IMR-90 (cell line): ENCODE data around the gene GSK3B. TPM values are rescaled to one million over a fixed set of nuclear protein-coding genes. Genes with fewer than 3 reads are reported as not detected.

Experiments
- ATAC-seq: fragments of 200-7000 bp; cut with Tn5 transposase; 2 replicates; pipeline ENCODE4 v1.9.1; 2020; ENCODE audit warnings: low read depth, mild to moderate bottlenecking, moderate library complexity
- BruUV-seq: library from RNA; stranded (reverse); fragments of 400-500 nt; replicated peaks from 2 replicates; lab custom pipeline; 2021; lab: Mats Ljungman, UMichigan
- CTCF ChIA-PET: fragments of 300-600 bp; formaldehyde crosslinking; extraction: SDS; loops from one replicate; lab custom pipeline; 2021; ENCODE audit warnings: antibody characterized with exemption; lab: Yijun Ruan, JAX
- POLR2A ChIA-PET: fragments of 300-600 bp; sonication (Branson Sonifier 250); formaldehyde crosslinking; loops from one replicate; lab custom pipeline; 2022; ENCODE audit warnings: antibody characterized with exemption; ENCODE audit not compliant: unreplicated experiment; lab: Charles Lee
- DNase-seq: peaks from one replicate; pipeline ENCODE4 v3.0.0; 2013
- H2AFZ ChIP-seq: replicated peaks from 2 replicates; pipeline ENCODE3; 2013; ENCODE audit warnings: low read length, mild to moderate bottlenecking; ENCODE audit not compliant: poor library complexity
- H2AK5ac ChIP-seq: 2 replicates; pipeline ENCODE4 v1.6.1; 2013; ENCODE audit warnings: low read depth, low read length, inconsistent platforms
- H2AK9ac ChIP-seq: replicated peaks from 2 replicates; pipeline ENCODE3; 2013; ENCODE audit warnings: mild to moderate bottlenecking, low read depth, low read length, moderate library complexity; ENCODE audit not compliant: poor library complexity
- H2BK120ac ChIP-seq: 2 replicates; pipeline ENCODE4 v1.6.1; 2013; ENCODE audit warnings: low read depth, low read length, inconsistent platforms
- H2BK15ac ChIP-seq: 3 replicates; pipeline ENCODE4 v1.6.1; 2013; ENCODE audit warnings: low read depth, low read length, inconsistent platforms
- H2BK20ac ChIP-seq: 2 replicates; pipeline ENCODE4 v1.6.1; 2013; ENCODE audit warnings: low read depth, mild to moderate bottlenecking, inconsistent platforms, low read length, moderate library complexity
- H2BK5ac ChIP-seq: 2 replicates; pipeline ENCODE4 v1.6.1; 2013; ENCODE audit warnings: mild to moderate bottlenecking, low read depth, low read length, inconsistent platforms; ENCODE audit not compliant: poor library complexity, severe bottlenecking
- H3K14ac ChIP-seq: replicated peaks from 2 replicates; pipeline ENCODE4 v1.6.1; 2013; ENCODE audit warnings: low read depth, low read length, inconsistent platforms
- H3K18ac ChIP-seq: 2 replicates; pipeline ENCODE4 v1.6.1; 2013; ENCODE audit warnings: low read depth, low read length, control low read depth
- H3K23ac ChIP-seq: 2 replicates; pipeline ENCODE4 v1.6.1; 2013; ENCODE audit warnings: low read depth, low read length, inconsistent platforms
- H3K27ac ChIP-seq: 2 replicates; pipeline ENCODE4 v1.5.1; 2013; ENCODE audit warnings: mild to moderate bottlenecking, control low read depth, low read length; ENCODE audit not compliant: insufficient read depth
- H3K27me3 ChIP-seq: 2 replicates; pipeline ENCODE4 v1.6.1; 2013; ENCODE audit warnings: low read length; ENCODE audit not compliant: control insufficient read depth, insufficient read depth
- H3K36me3 ChIP-seq: 2 replicates; pipeline ENCODE4 v1.6.1; 2013; ENCODE audit warnings: low read length, mixed read lengths; ENCODE audit not compliant: control insufficient read depth, insufficient read depth
- H3K4ac ChIP-seq: 2 replicates; pipeline ENCODE4 v1.6.1; 2013; ENCODE audit warnings: low read depth, low read length, inconsistent platforms
- H3K4me1 ChIP-seq: 2 replicates; pipeline ENCODE4 v1.6.1; 2013; ENCODE audit warnings: low read length, mixed read lengths; ENCODE audit not compliant: control insufficient read depth, insufficient read depth
- H3K4me2 ChIP-seq: 2 replicates; pipeline ENCODE4 v1.6.1; 2013; ENCODE audit warnings: low read depth, mild to moderate bottlenecking, control low read depth, low read length, moderate library complexity
- H3K4me3 ChIP-seq: 2 replicates; pipeline ENCODE4 v1.5.1; 2013; ENCODE audit warnings: low read depth, mild to moderate bottlenecking, control low read depth, low read length, moderate library complexity; ENCODE audit not compliant: insufficient read depth
- H3K56ac ChIP-seq: 2 replicates; pipeline ENCODE4 v1.6.1; 2013; ENCODE audit warnings: low read length, inconsistent platforms; ENCODE audit not compliant: insufficient read depth; ENCODE audit errors: extremely low read depth
- H3K79me1 ChIP-seq, 2 experiments: 2 replicates each; pipeline ENCODE4 v1.6.1; 2013; ENCODE audit warnings: low read length in 2 of 2, inconsistent platforms in 1 of 2, low read depth in 1 of 2
- H3K9ac ChIP-seq: 2 replicates; pipeline ENCODE4 v1.6.1; 2013; ENCODE audit warnings: low read depth, low read length, control low read depth
- H3K9me1 ChIP-seq: 2 replicates; pipeline ENCODE4 v1.6.1; 2013; ENCODE audit warnings: low read length, inconsistent platforms; ENCODE audit not compliant: insufficient read depth
- H3K9me3 ChIP-seq: 2 replicates; pipeline ENCODE4 v1.6.1; 2013; ENCODE audit warnings: low read length; ENCODE audit not compliant: control insufficient read depth, insufficient read depth
- H4K20me1 ChIP-seq: 2 replicates; pipeline ENCODE4 v1.6.1; 2013; ENCODE audit warnings: low read length, inconsistent platforms; ENCODE audit not compliant: insufficient read depth
- H4K5ac ChIP-seq: 2 replicates; pipeline ENCODE4 v1.6.1; 2013; ENCODE audit warnings: mild to moderate bottlenecking, low read depth, low read length, control low read depth
- H4K8ac ChIP-seq, 2 experiments: 2 replicates each; pipeline ENCODE4 v1.6.1; 2013; ENCODE audit warnings: low read depth in 2 of 2, low read length in 2 of 2, control low read depth in 1 of 2, inconsistent platforms in 1 of 2
- H4K91ac ChIP-seq: 2 replicates; pipeline ENCODE4 v1.6.1; 2013; ENCODE audit warnings: low read depth, low read length, inconsistent platforms; ENCODE audit not compliant: insufficient read depth
- BHLHE40 ChIP-seq: fragments of 150-350 bp; IDR thresholded peaks from 2 replicates; pipeline ENCODE4 v1.6.1; 2016; ENCODE audit warnings: mild to moderate bottlenecking, low read depth, low read length
- CEBPB ChIP-seq: IDR thresholded peaks from 2 replicates; pipeline ENCODE4 v1.6.1; 2012; ENCODE audit warnings: low read depth, low read length, improper control_type of control experiment
- CHD1 ChIP-seq: IDR thresholded peaks from 2 replicates; pipeline ENCODE4 v1.6.1; 2012; ENCODE audit warnings: low read depth, low read length, improper control_type of control experiment
- FOS ChIP-seq: fragments of 150-350 bp; IDR thresholded peaks from 2 replicates; pipeline ENCODE4 v1.6.1; 2016; ENCODE audit warnings: low read depth, low read length
- MAFK ChIP-seq: IDR thresholded peaks from 2 replicates; pipeline ENCODE4 v1.6.1; 2012; ENCODE audit warnings: low read depth, low read length, improper control_type of control experiment
- MAZ ChIP-seq: IDR thresholded peaks from 2 replicates; pipeline ENCODE4 v1.6.1; 2012; ENCODE audit warnings: low read depth, mild to moderate bottlenecking, low read length, improper control_type of control experiment, moderate library complexity, borderline replicate concordance
- MXI1 ChIP-seq: IDR thresholded peaks from 2 replicates; pipeline ENCODE4 v1.6.1; 2012; ENCODE audit warnings: low read depth, mild to moderate bottlenecking, low read length, moderate library complexity, borderline replicate concordance
- NFE2L2 ChIP-seq: fragments of 150-350 bp; IDR thresholded peaks from 2 replicates; pipeline ENCODE4 v1.6.1; 2016; ENCODE audit warnings: low read depth, mild to moderate bottlenecking, low read length
- POLR2A ChIP-seq: IDR thresholded peaks from 2 replicates; pipeline ENCODE4 v1.6.1; 2012; ENCODE audit warnings: mild to moderate bottlenecking, low read depth, low read length
- RAD21 ChIP-seq: IDR thresholded peaks from 2 replicates; pipeline ENCODE4 v1.6.1; 2012; ENCODE audit warnings: low read length, improper control_type of control experiment
- RCOR1 ChIP-seq: IDR thresholded peaks from 2 replicates; pipeline ENCODE4 v1.6.1; 2012; ENCODE audit warnings: mild to moderate bottlenecking, low read length, improper control_type of control experiment; ENCODE audit not compliant: insufficient replicate concordance
- RFX5 ChIP-seq: IDR thresholded peaks from 2 replicates; pipeline ENCODE4 v1.8.0; 2012; ENCODE audit warnings: low read depth, mild to moderate bottlenecking, low read length, moderate library complexity
- SMC3 ChIP-seq: fragments of 150-350 bp; IDR thresholded peaks from 2 replicates; pipeline ENCODE4 v1.6.1; 2016; ENCODE audit warnings: low read depth, mild to moderate bottlenecking, antibody characterized with exemption, low read length, moderate library complexity
- WGBS, 2 experiments: methylation state at CpG; one replicate each; pipeline versions ENCODE4 v1.1.5 to v1.1.7; 2013; ENCODE audit warnings: missing lambda C conversion rate in 2 of 2; ENCODE audit not compliant: insufficient read length in 1 of 2; ENCODE audit errors: extremely low coverage in 2 of 2; 5-methylcytosine and 5-hydroxymethylcytosine counted together
- dilution Hi-C: fragments of 300-500 bp; cut with HindIII; formaldehyde crosslinking; loops from one replicate; pipeline ENCODE4 v1.14.3; 2018; ENCODE audit warnings: low sequenced_read_pairs; ENCODE audit not compliant: unreplicated experiment
- in situ Hi-C: fragments of 300-500 bp; cut with MboI; formaldehyde crosslinking; loops from 3 replicates; pipeline ENCODE4 v1.14.3; 2019; ENCODE audit warnings: low sequenced_read_pairs, inconsistent platforms, mixed read lengths
- intact Hi-C: fragments of 100-400 bp; cut with micrococcal nuclease; formaldehyde crosslinking; loops from 2 replicates; pipeline ENCODE4 v1.10.0; 2022
- polyA plus RNA-seq, 3 experiments: library from polyadenylated mRNA; depleted of rRNA; stranded (reverse); fragments of >200 nt; gene quantifications; 2 replicates each; pipeline ENCODE4 v1.2.3, GENCODE V29; 2012; ENCODE audit warnings: low replicate concordance in 1 of 3
- total RNA-seq: library from RNA; depleted of rRNA; stranded (reverse); fragments of >200 nt; gene quantifications from 2 replicates; pipeline ENCODE4 v1.2.3, GENCODE V29; 2012
- TF ChIP-seq, protein P1 (sequence below): conservative IDR thresholded peaks from 2 replicates; pipeline ENCODE4 v1.5.1; 2012; ENCODE audit warnings: mild to moderate bottlenecking, low read depth, low read length, improper control_type of control experiment
- TF ChIP-seq, protein P2 (sequence below): fragments of 150-350 bp; IDR thresholded peaks from 2 replicates; pipeline ENCODE4 v1.6.1; 2017; ENCODE audit warnings: mild to moderate bottlenecking, antibody characterized with exemption, low read length, low read depth
- TF ChIP-seq, protein P3 (sequence below): fragments of 150-350 bp; IDR thresholded peaks from 2 replicates; pipeline ENCODE4 v1.6.1; 2016; ENCODE audit warnings: low read depth, mild to moderate bottlenecking, low read length, moderate library complexity, borderline replicate concordance

GSK3B gene
- total and polyA plus RNA-seq, 2 of the 4 experiments (the other 2 are of a cell fraction), result 19.2 to 33.2 TPM

- no peaks in the 10 kb centered on the region for H3K9me3 ChIP-seq
- CTCF ChIA-PET, result no interaction called here
- no peak for DNase-seq
- 0 out of 2 replicates have a peak, but pooled peaks cover 7% of the 10 kb centered on the region for H3K36me3 ChIP-seq
- H4K20me1 ChIP-seq, result no peaks in the 10 kb centered on the region; the same call in 1 of the 2 replicates
- no peak overlapping the region for H4K5ac ChIP-seq
- H3K4ac ChIP-seq, result no peak overlapping the region
- no peak for TF ChIP-seq CHD1
- no peak for TF ChIP-seq MAZ
- TF ChIP-seq RCOR1, result no peak
- TF ChIP-seq CEBPB, result no peak
- no peak for TF ChIP-seq BHLHE40
- no peak for TF ChIP-seq NFE2L2
- TF ChIP-seq MXI1, result no peak
- TF ChIP-seq, protein P1, sequence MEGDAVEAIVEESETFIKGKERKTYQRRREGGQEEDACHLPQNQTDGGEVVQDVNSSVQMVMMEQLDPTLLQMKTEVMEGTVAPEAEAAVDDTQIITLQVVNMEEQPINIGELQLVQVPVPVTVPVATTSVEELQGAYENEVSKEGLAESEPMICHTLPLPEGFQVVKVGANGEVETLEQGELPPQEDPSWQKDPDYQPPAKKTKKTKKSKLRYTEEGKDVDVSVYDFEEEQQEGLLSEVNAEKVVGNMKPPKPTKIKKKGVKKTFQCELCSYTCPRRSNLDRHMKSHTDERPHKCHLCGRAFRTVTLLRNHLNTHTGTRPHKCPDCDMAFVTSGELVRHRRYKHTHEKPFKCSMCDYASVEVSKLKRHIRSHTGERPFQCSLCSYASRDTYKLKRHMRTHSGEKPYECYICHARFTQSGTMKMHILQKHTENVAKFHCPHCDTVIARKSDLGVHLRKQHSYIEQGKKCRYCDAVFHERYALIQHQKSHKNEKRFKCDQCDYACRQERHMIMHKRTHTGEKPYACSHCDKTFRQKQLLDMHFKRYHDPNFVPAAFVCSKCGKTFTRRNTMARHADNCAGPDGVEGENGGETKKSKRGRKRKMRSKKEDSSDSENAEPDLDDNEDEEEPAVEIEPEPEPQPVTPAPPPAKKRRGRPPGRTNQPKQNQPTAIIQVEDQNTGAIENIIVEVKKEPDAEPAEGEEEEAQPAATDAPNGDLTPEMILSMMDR, result no peak
- no peak for TF ChIP-seq POLR2A
- TF ChIP-seq, protein P2, sequence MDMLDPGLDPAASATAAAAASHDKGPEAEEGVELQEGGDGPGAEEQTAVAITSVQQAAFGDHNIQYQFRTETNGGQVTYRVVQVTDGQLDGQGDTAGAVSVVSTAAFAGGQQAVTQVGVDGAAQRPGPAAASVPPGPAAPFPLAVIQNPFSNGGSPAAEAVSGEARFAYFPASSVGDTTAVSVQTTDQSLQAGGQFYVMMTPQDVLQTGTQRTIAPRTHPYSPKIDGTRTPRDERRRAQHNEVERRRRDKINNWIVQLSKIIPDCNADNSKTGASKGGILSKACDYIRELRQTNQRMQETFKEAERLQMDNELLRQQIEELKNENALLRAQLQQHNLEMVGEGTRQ, result no peak
- no peak for TF ChIP-seq FOS
- TF ChIP-seq MAFK, result no peak
- TF ChIP-seq RFX5, result no peak
- TF ChIP-seq RAD21, result no peak
- TF ChIP-seq, protein P3, sequence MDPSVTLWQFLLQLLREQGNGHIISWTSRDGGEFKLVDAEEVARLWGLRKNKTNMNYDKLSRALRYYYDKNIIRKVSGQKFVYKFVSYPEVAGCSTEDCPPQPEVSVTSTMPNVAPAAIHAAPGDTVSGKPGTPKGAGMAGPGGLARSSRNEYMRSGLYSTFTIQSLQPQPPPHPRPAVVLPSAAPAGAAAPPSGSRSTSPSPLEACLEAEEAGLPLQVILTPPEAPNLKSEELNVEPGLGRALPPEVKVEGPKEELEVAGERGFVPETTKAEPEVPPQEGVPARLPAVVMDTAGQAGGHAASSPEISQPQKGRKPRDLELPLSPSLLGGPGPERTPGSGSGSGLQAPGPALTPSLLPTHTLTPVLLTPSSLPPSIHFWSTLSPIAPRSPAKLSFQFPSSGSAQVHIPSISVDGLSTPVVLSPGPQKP, result no peak
- TF ChIP-seq SMC3, result no peak
- no peak overlapping the region for H3K18ac ChIP-seq
- no peak overlapping the region for H3K56ac ChIP-seq
- POLR2A ChIA-PET, result no interaction called here
- no peak overlapping the region for H3K27ac ChIP-seq
- dilution Hi-C loops (no loop called here), in situ Hi-C loops (no loop called here), intact Hi-C loops (no loop called here)
- H3K4me3 ChIP-seq, result no peak overlapping the region
- H3K4me2 ChIP-seq, result no peak overlapping the region
- no peak overlapping the region for H2AK9ac ChIP-seq
- no peak overlapping the region for H2AK5ac ChIP-seq
- no CpG with 5 or more reads among the region's 1 CpG for WGBS, 2 experiments
- H3K4me1 ChIP-seq, result no peaks in the 10 kb centered on the region
- no peak overlapping the region for H3K23ac ChIP-seq
- no peak for ATAC-seq
- H3K9ac ChIP-seq, result no peak overlapping the region
- no TSS peak for BruUV-seq
- H3K79me1 ChIP-seq, result peaks cover 4 to 16% of the 10 kb centered on the region in 2 experiments; a peak in 2 of 4 replicates
- H4K91ac ChIP-seq, result no peak overlapping the region
- no peak overlapping the region for H2BK20ac ChIP-seq
- H2BK5ac ChIP-seq, result no peak overlapping the region
- H3K9me1 ChIP-seq, result no peaks in the 10 kb centered on the region
- no peak overlapping the region for H2BK120ac ChIP-seq
- H4K8ac ChIP-seq, result no peak overlapping the region
- H2BK15ac ChIP-seq, result no peak overlapping the region
- no peak overlapping the region for H2AFZ ChIP-seq
- no peak overlapping the region for H3K14ac ChIP-seq
- no peaks in the 10 kb centered on the region for H3K27me3 ChIP-seq
These were observed 210.6 kb downstream of the GSK3B start for GRCh38 chr3:119883461-119884160.
